GM12878 (cell line): ENCODE results near the gene TBC1D24.

ENCODE experiments used
- MAX ChIP-seq: IDR thresholded peaks from 2 replicates; pipeline ENCODE4 v1.6.1; 2012; ENCODE audit warnings: low read depth, low read length, improper control_type of control experiment
- MYC ChIP-seq: IDR thresholded peaks from 2 replicates; pipeline ENCODE4 v1.6.1; 2011; ENCODE audit warnings: mild to moderate bottlenecking, low read length, moderate library complexity, inconsistent platforms; ENCODE audit not compliant: insufficient read depth, insufficient replicate concordance, insufficient read length, severe bottlenecking
- PML ChIP-seq: IDR thresholded peaks from 2 replicates; pipeline ENCODE4 v1.6.1; 2012; ENCODE audit warnings: low read length, inconsistent platforms
- POLR2A ChIP-seq: IDR thresholded peaks from 2 replicates; pipeline ENCODE4 v1.6.1; 2011; ENCODE audit warnings: low read depth, mild to moderate bottlenecking, low read length
- REST ChIP-seq: IDR thresholded peaks from 2 replicates; pipeline ENCODE4 v1.6.1; 2012; ENCODE audit warnings: mild to moderate bottlenecking, low read depth, low read length
- USF2 ChIP-seq: IDR thresholded peaks from 2 replicates; pipeline ENCODE4 v1.6.1; 2011; ENCODE audit warnings: low read depth, low read length, improper control_type of control experiment, borderline replicate concordance
- ZNF274 ChIP-seq: IDR thresholded peaks from one replicate; pipeline ENCODE4 v1.8.0; 2011; ENCODE audit not compliant: insufficient read length, insufficient read depth
- TF ChIP-seq, protein P1 (sequence below), 3 experiments: IDR thresholded peaks in 2 of 3; conservative IDR thresholded peaks in 1 of 3; 2 replicates each; pipeline ENCODE4 v1.5.1; 2011; ENCODE audit warnings: low read depth in 3 of 3, low read length in 3 of 3, mild to moderate bottlenecking in 3 of 3, control low read depth in 2 of 3, moderate library complexity in 2 of 3, inconsistent platforms in 1 of 3, mixed read lengths in 1 of 3; ENCODE audit not compliant: control insufficient read depth in 2 of 3, insufficient read depth in 1 of 3; ENCODE audit errors: extremely low read depth in 1 of 3

- TF ChIP-seq, protein P1, sequence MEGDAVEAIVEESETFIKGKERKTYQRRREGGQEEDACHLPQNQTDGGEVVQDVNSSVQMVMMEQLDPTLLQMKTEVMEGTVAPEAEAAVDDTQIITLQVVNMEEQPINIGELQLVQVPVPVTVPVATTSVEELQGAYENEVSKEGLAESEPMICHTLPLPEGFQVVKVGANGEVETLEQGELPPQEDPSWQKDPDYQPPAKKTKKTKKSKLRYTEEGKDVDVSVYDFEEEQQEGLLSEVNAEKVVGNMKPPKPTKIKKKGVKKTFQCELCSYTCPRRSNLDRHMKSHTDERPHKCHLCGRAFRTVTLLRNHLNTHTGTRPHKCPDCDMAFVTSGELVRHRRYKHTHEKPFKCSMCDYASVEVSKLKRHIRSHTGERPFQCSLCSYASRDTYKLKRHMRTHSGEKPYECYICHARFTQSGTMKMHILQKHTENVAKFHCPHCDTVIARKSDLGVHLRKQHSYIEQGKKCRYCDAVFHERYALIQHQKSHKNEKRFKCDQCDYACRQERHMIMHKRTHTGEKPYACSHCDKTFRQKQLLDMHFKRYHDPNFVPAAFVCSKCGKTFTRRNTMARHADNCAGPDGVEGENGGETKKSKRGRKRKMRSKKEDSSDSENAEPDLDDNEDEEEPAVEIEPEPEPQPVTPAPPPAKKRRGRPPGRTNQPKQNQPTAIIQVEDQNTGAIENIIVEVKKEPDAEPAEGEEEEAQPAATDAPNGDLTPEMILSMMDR (IDR thresholded peaks at IDR 0.05 in 2 of 3, conservative IDR thresholded peaks at IDR 0.05 in 1 of 3; ENCODE audit: control insufficient read depth in 2 of 3, extremely low read depth in 1 of 3, insufficient read depth in 1 of 3, low read depth in 3 of 3, low read length in 3 of 3): no peak
- TF ChIP-seq MYC (no peak), ZNF274 (no peak), REST (no peak), PML (no peak), USF2 (no peak), MAX (no peak), POLR2A (no peak)
Measured at GRCh38 chr16:2432801-2433505, 42.0 kb upstream of the TBC1D24 start.
